Measurements from ENCODE around the gene EMP2. TPM values are rescaled to one million over a fixed set of nuclear protein-coding genes. Genes with fewer than 3 reads are reported as not detected.

Gene EMP2
- polyA plus RNA-seq, 1 donor from 2014 or later, result 0.14 TPM

- no peak overlapping the region for H3K27ac ChIP-seq (ENCODE audit: low read length)
- H3F3A ChIP-seq (ENCODE audit: insufficient read depth, low read length, poor library complexity, severe bottlenecking), result no peaks in the 10 kb centered on the region
- H3K36me3 ChIP-seq (ENCODE audit: insufficient read depth, low read length), result no peaks in the 10 kb centered on the region
- no peaks in the 10 kb centered on the region for H3K9me3 ChIP-seq (ENCODE audit: low read length)
- H3K27me3 ChIP-seq (ENCODE audit: insufficient read depth, low read depth, low read length), result no peaks in the 10 kb centered on the region
- no peaks in the 10 kb centered on the region for H3K79me2 ChIP-seq (replicated peaks; ENCODE audit: insufficient read depth, low read length)
- no peak overlapping the region for H3K4me3 ChIP-seq (ENCODE audit: low read length)
- no peaks in the 10 kb centered on the region for H3K9me2 ChIP-seq (ENCODE audit: insufficient read depth, low read length)
- no peak overlapping the region for H3K9ac ChIP-seq (ENCODE audit: low read length)
- no peak for TF ChIP-seq CTCF (IDR thresholded peaks at IDR 0.05; ENCODE audit: poor library complexity, severe bottlenecking)
- TF ChIP-seq SMC3 (conservative IDR thresholded peaks at IDR 0.05; ENCODE audit: poor library complexity), result no peak
- TF ChIP-seq EP300 (conservative IDR thresholded peaks at IDR 0.05; ENCODE audit: poor library complexity, severe bottlenecking), result no peak
- TF ChIP-seq REST (IDR thresholded peaks at IDR 0.05; ENCODE audit: borderline replicate concordance), result no peak
- no peak for TF ChIP-seq EZH2 (IDR thresholded peaks at IDR 0.05; ENCODE audit: borderline replicate concordance, insufficient read depth, low read length, poor library complexity, severe bottlenecking)
- TF ChIP-seq RAD21 (conservative IDR thresholded peaks at IDR 0.05), result no peak
- TF ChIP-seq MXI1 (conservative IDR thresholded peaks at IDR 0.05; ENCODE audit: poor library complexity, severe bottlenecking), result no peak
- TF ChIP-seq TAF1 (IDR thresholded peaks at IDR 0.05; ENCODE audit: low read depth), result no peak
- TF ChIP-seq POLR2AphosphoS5 (IDR thresholded peaks at IDR 0.05), result no peak
- H4K20me1 ChIP-seq (ENCODE audit: insufficient read depth), result no peaks in the 10 kb centered on the region
- H2AFZ ChIP-seq (ENCODE audit: low read depth, low read length), result no peak overlapping the region
- H3K4me2 ChIP-seq (ENCODE audit: low read length), result no peak overlapping the region
Measured at GRCh38 chr16:10594312-10594950, 14.0 kb upstream of the EMP2 start.

- Histone ChIP-seq H4K20me1 (ENCODE audit: insufficient read depth) (no peaks in the 10 kb centered on the region), H3K27me3 (ENCODE audit: insufficient read depth, low read depth, low read length) (no peaks in the 10 kb centered on the region), H3K9ac (ENCODE audit: low read length) (no peak overlapping the region), H3K9me2 (ENCODE audit: insufficient read depth, low read length) (no peaks in the 10 kb centered on the region), H3K9me3 (ENCODE audit: low read length) (no peaks in the 10 kb centered on the region), H3K4me3 (ENCODE audit: low read length) (no peak overlapping the region), H3F3A (ENCODE audit: insufficient read depth, low read length, poor library complexity, severe bottlenecking) (no peaks in the 10 kb centered on the region), H3K27ac (ENCODE audit: low read length) (no peak overlapping the region), H3K79me2 (replicated peaks; ENCODE audit: insufficient read depth, low read length) (no peaks in the 10 kb centered on the region), H2AFZ (ENCODE audit: low read depth, low read length) (no peak overlapping the region), H3K4me2 (ENCODE audit: low read length) (no peak overlapping the region), H3K36me3 (ENCODE audit: insufficient read depth, low read length) (no peaks in the 10 kb centered on the region)
- TF ChIP-seq CTCF (IDR thresholded peaks at IDR 0.05; ENCODE audit: poor library complexity, severe bottlenecking) (no peak), REST (IDR thresholded peaks at IDR 0.05; ENCODE audit: borderline replicate concordance) (no peak), RAD21 (conservative IDR thresholded peaks at IDR 0.05) (no peak), SMC3 (conservative IDR thresholded peaks at IDR 0.05; ENCODE audit: poor library complexity) (no peak), POLR2AphosphoS5 (IDR thresholded peaks at IDR 0.05) (no peak), EZH2 (IDR thresholded peaks at IDR 0.05; ENCODE audit: borderline replicate concordance, insufficient read depth, low read length, poor library complexity, severe bottlenecking) (no peak), TAF1 (IDR thresholded peaks at IDR 0.05; ENCODE audit: low read depth) (no peak), MXI1 (conservative IDR thresholded peaks at IDR 0.05; ENCODE audit: poor library complexity, severe bottlenecking) (no peak), EP300 (conservative IDR thresholded peaks at IDR 0.05; ENCODE audit: poor library complexity, severe bottlenecking) (no peak)
Measured at GRCh38 chr16:10592611-10593010, 12.2 kb upstream of the EMP2 start.

All from neural cell (in vitro differentiated cells).